NOMO-1 treated with dmso at 0.1 percent for 144 hours (cell line): Measurements from ENCODE around the gene IMMP1L.

Experiments used
- DNase-seq: peaks from one replicate; lab custom pipeline; 2025; ENCODE audit not compliant: unreplicated experiment; lab: John Stamatoyannopoulos, UW

IMMP1L gene

GRCh38 chr11:31404614-31405013, 104.8 kb downstream of the IMMP1L start:
- DNase-seq: no peak

GRCh38 chr11:31397239-31397834, 112.1 kb downstream of the IMMP1L start:
- DNase-seq: no peak

- no peak for DNase-seq
These were observed 122.0 kb downstream of the IMMP1L start for GRCh38 chr11:31387379-31387778.

GRCh38 chr11:31383116-31383515, 126.3 kb downstream of the IMMP1L start:
- DNase-seq: no peak
